SK-N-SH treated with all-trans-retinoic acid at 6 μM for 48 hours (cell line): ENCODE data around the gene PNMT.

Experiments used
- CSDC2 ChIP-seq: fragments of 250-450 bp; sonication (Bioruptor Pico); IDR thresholded peaks from 2 replicates; pipeline ENCODE4 v1.5.0; 2020; ENCODE audit warnings: mild to moderate bottlenecking, moderate library complexity
- ESRRG ChIP-seq: fragments of 250-450 bp; sonication (Bioruptor Pico); IDR thresholded peaks from 2 replicates; pipeline ENCODE4 v1.6.1; 2021; ENCODE audit warnings: mild to moderate bottlenecking
- POU6F1 ChIP-seq: fragments of 250-450 bp; sonication (Bioruptor Pico); IDR thresholded peaks from 2 replicates; pipeline ENCODE4 v1.8.0; 2021; ENCODE audit warnings: low read depth, mild to moderate bottlenecking, moderate library complexity, borderline replicate concordance

GRCh38 chr17:39655105-39655504 lies 13.1 kb upstream of the PNMT start:
- TF ChIP-seq CSDC2 (no peak), POU6F1 (no peak), ESRRG (CRISPR knock-in tag) (no peak)
